SK-N-SH (cell line): Measurements from ENCODE around the gene THADA. TPM values are rescaled to one million over a fixed set of nuclear protein-coding genes. Genes with fewer than 3 reads are reported as not detected.

Experiments used
- CTCF ChIA-PET: fragments of 300-600, 350-600 bp; formaldehyde crosslinking; extraction: SDS; loops from one replicate; lab custom pipeline; 2021; lab: Yijun Ruan, JAX
- POLR2A ChIA-PET: fragments of 350-600 bp; sonication (Branson Sonifier 250); formaldehyde crosslinking; extraction: SDS; loops from one replicate; lab custom pipeline; 2020; ENCODE audit warnings: antibody characterized with exemption, inconsistent platforms; lab: Yijun Ruan, JAX
- DNase-seq: peaks from one replicate; pipeline ENCODE4 v3.0.0; 2012
- H2AFZ ChIP-seq: fragments of 200-600 bp; sonication (generic); 2 replicates; pipeline ENCODE4 v1.8.1; 2016; ENCODE audit warnings: antibody characterized with exemption, mild to moderate bottlenecking, low read depth
- H3F3A ChIP-seq: fragments of 200-600 bp; sonication (generic); replicated peaks from 2 replicates; pipeline ENCODE3; 2016; ENCODE audit warnings: antibody characterized with exemption, mild to moderate bottlenecking; ENCODE audit not compliant: insufficient read depth
- H3K27ac ChIP-seq, 2 experiments: fragments of 200-500 bp in 1 of 2; fragments of 200-600 bp in 1 of 2; sonication (Bioruptor generic) in 1 of 2; sonication (generic), shearing (Covaris generic) in 1 of 2; 2 replicates each; pipeline versions ENCODE4 v1.5.1 to v1.6.1; 2014 to 2016; ENCODE audit warnings: low read depth in 2 of 2, inconsistent platforms in 1 of 2, low read length in 1 of 2, mild to moderate bottlenecking in 1 of 2, mixed read lengths in 1 of 2
- H3K27me3 ChIP-seq: fragments of 200-600 bp; sonication (generic), shearing (Covaris generic); 2 replicates; pipeline ENCODE4 v1.6.1; 2016; ENCODE audit warnings: mixed run types; ENCODE audit not compliant: insufficient read depth
- H3K36me3 ChIP-seq, 2 experiments: fragments of 200-500 bp in 1 of 2; fragments of 200-600 bp in 1 of 2; sonication (Bioruptor generic) in 1 of 2; sonication (generic) in 1 of 2; replicated peaks in 1 of 2; 2 replicates each; pipeline versions ENCODE3 to v1.5.1; 2014 to 2016; ENCODE audit warnings: low read length in 1 of 2, mild to moderate bottlenecking in 1 of 2; ENCODE audit not compliant: insufficient read depth in 2 of 2, control insufficient read depth in 1 of 2
- H3K4me1 ChIP-seq, 2 experiments: fragments of 200-500 bp in 1 of 2; fragments of 200-600 bp in 1 of 2; sonication (Bioruptor generic) in 1 of 2; sonication (generic), shearing (Covaris generic) in 1 of 2; 2 replicates each; pipeline versions ENCODE4 v1.5.1 to v1.6.1; 2014 to 2016; ENCODE audit warnings: low read depth in 1 of 2, low read length in 1 of 2, mixed run types in 1 of 2; ENCODE audit not compliant: insufficient read depth in 2 of 2, control insufficient read depth in 1 of 2
- H3K4me2 ChIP-seq: fragments of 200-600 bp; sonication (generic), shearing (Covaris generic); 2 replicates; pipeline ENCODE4 v1.6.1; 2017; ENCODE audit warnings: mixed run types
- H3K4me3 ChIP-seq, 2 experiments: fragments of 200-500 bp in 1 of 2; fragments of 200-600 bp in 1 of 2; sonication (Bioruptor generic) in 1 of 2; sonication (generic), shearing (Covaris generic) in 1 of 2; 2 replicates each; pipeline versions ENCODE4 v1.5.1 to v1.8.1; 2014 to 2016; ENCODE audit warnings: low read depth in 2 of 2, inconsistent platforms in 1 of 2, low read length in 1 of 2, mild to moderate bottlenecking in 1 of 2, mixed read lengths in 1 of 2, moderate library complexity in 1 of 2
- H3K79me2 ChIP-seq: fragments of 200-600 bp; sonication (generic); 2 replicates; pipeline ENCODE4 v1.8.1; 2017; ENCODE audit warnings: mild to moderate bottlenecking; ENCODE audit not compliant: insufficient read depth
- H3K9ac ChIP-seq: fragments of 200-600 bp; sonication (generic); 2 replicates; pipeline ENCODE4 v1.6.1; 2017; ENCODE audit warnings: mixed run types
- H3K9me2 ChIP-seq: fragments of 200-600 bp; sonication (generic); 2 replicates; pipeline ENCODE4 v1.6.1; 2017; ENCODE audit warnings: mixed run types
- H3K9me3 ChIP-seq: fragments of 200-600 bp; sonication (generic); 2 replicates; pipeline ENCODE4 v1.6.1; 2017; ENCODE audit warnings: mixed run types, mild to moderate bottlenecking, moderate library complexity
- H4K20me1 ChIP-seq: fragments of 200-600 bp; sonication (generic); 2 replicates; pipeline ENCODE4 v1.6.1; 2017; ENCODE audit warnings: mild to moderate bottlenecking, mixed run types; ENCODE audit not compliant: insufficient read depth
- CHD2 ChIP-seq: fragments of 150-350 bp; IDR thresholded peaks from 2 replicates; pipeline ENCODE4 v1.6.1; 2018; ENCODE audit warnings: low read length; ENCODE audit not compliant: partially characterized antibody
- CTCF ChIP-seq: fragments of 200-600 bp; sonication (generic); IDR thresholded peaks from 2 replicates; pipeline ENCODE4 v1.6.1; 2017; ENCODE audit warnings: antibody characterized with exemption, mild to moderate bottlenecking, moderate library complexity
- EP300 ChIP-seq, 2 experiments: IDR thresholded peaks; 2 replicates each; pipeline versions ENCODE4 v1.4.0 to v1.6.1; 2012; ENCODE audit warnings: borderline replicate concordance in 1 of 2, low read depth in 1 of 2, low read length in 1 of 2
- FOSL2 ChIP-seq: IDR thresholded peaks from 2 replicates; pipeline ENCODE4 v1.4.0; 2012; ENCODE audit warnings: low read depth, mild to moderate bottlenecking, moderate library complexity, borderline replicate concordance
- FOXJ3 ChIP-seq: sonication (generic); formaldehyde crosslinking; IDR thresholded peaks from 2 replicates; pipeline ENCODE4 v1.5.1; 2020; ENCODE audit warnings: mild to moderate bottlenecking, missing genetic modification reagents
- FOXM1 ChIP-seq: IDR thresholded peaks from 2 replicates; pipeline ENCODE4 v1.4.0; 2012; ENCODE audit warnings: low read depth, mild to moderate bottlenecking
- JUND ChIP-seq: IDR thresholded peaks from 2 replicates; pipeline ENCODE4 v1.4.0; 2012
- MAX ChIP-seq: IDR thresholded peaks from 2 replicates; pipeline ENCODE4 v1.4.0; 2012; ENCODE audit warnings: low read depth
- MXI1 ChIP-seq: IDR thresholded peaks from 2 replicates; pipeline ENCODE4 v1.6.1; 2012; ENCODE audit warnings: mild to moderate bottlenecking, low read depth, low read length, improper control_type of control experiment
- NFIC ChIP-seq: IDR thresholded peaks from 2 replicates; pipeline ENCODE4 v1.4.0; 2012; ENCODE audit warnings: borderline replicate concordance
- PBX3 ChIP-seq: IDR thresholded peaks from 2 replicates; pipeline ENCODE4; 2012
- POLR2AphosphoS5 ChIP-seq: IDR thresholded peaks from 2 replicates; pipeline ENCODE4 v1.6.1; 2012; ENCODE audit warnings: low read depth, low read length
- RCOR1 ChIP-seq: fragments of 150-350 bp; IDR thresholded peaks from 2 replicates; pipeline ENCODE4 v1.6.1; 2017; ENCODE audit warnings: antibody characterized with exemption, low read length
- RFX5 ChIP-seq: IDR thresholded peaks from 2 replicates; pipeline ENCODE4 v1.6.1; 2012; ENCODE audit warnings: mild to moderate bottlenecking, improper control_type of control experiment, low read length
- RXRA ChIP-seq: IDR thresholded peaks from 2 replicates; pipeline ENCODE4 v1.4.0; 2012; ENCODE audit warnings: low read depth, mild to moderate bottlenecking, borderline replicate concordance
- TEAD4 ChIP-seq: IDR thresholded peaks from 2 replicates; pipeline ENCODE4 v1.4.0; 2012; ENCODE audit warnings: mild to moderate bottlenecking, borderline replicate concordance; ENCODE audit not compliant: insufficient read depth
- USF1 ChIP-seq: IDR thresholded peaks from 2 replicates; pipeline ENCODE4 v1.4.0; 2012; ENCODE audit warnings: low read depth, borderline replicate concordance
- USF2 ChIP-seq: fragments of 150-350 bp; IDR thresholded peaks from 2 replicates; pipeline ENCODE4 v1.6.1; 2017; ENCODE audit warnings: antibody characterized with exemption, low read length, low read depth, borderline replicate concordance
- WGBS: methylation state at CpG from one replicate; pipeline ENCODE4 v1.1.6; 2017; ENCODE audit warnings: low lambda C conversion rate; 5-methylcytosine and 5-hydroxymethylcytosine counted together
- polyA plus RNA-seq, 3 experiments: library from polyadenylated mRNA; depleted of rRNA; stranded (reverse); fragments of >200 nt; gene quantifications; 2 replicates each; pipeline ENCODE4 v1.2.3, GENCODE V29; 2012

THADA gene
- polyA plus RNA-seq, 1 of the 3 experiments (the other 2 are of a cell fraction), result 25.6 TPM

- H3K4me3 ChIP-seq, result no peak overlapping the region
- H3F3A ChIP-seq, result no peaks in the 10 kb centered on the region
- no peaks in the 10 kb centered on the region for H3K27me3 ChIP-seq
- H3K36me3 ChIP-seq, result peaks cover 6 to 23% of the 10 kb centered on the region in 2 experiments
- POLR2A ChIA-PET, result interaction anchor here (1.2 kb wide), 1 partner anchor 254 kb away, joined by 4 read pairs; no protein-coding TSS in a partner anchor
- peaks cover 0 to 15% of the 10 kb centered on the region in 2 experiments; a peak in 2 of 4 replicates for H3K4me1 ChIP-seq
- TF ChIP-seq MAX, result no peak
- no peak for TF ChIP-seq JUND
- TF ChIP-seq RCOR1, result no peak
- no peak for TF ChIP-seq FOXJ3 (CRISPR knock-in tag)
- TF ChIP-seq USF1, result no peak
- no peak for TF ChIP-seq RFX5
- TF ChIP-seq TEAD4, result no peak
- no peak for TF ChIP-seq FOSL2
- TF ChIP-seq PBX3, result no peak
- no peak for TF ChIP-seq FOXM1
- TF ChIP-seq CTCF, result no peak
- no peak for TF ChIP-seq MXI1
- TF ChIP-seq EP300 (IDR thresholded peaks at IDR 0.05; ENCODE audit: borderline replicate concordance in 1 of 2, low read depth in 1 of 2, low read length in 1 of 2), result no peak
- TF ChIP-seq NFIC, result no peak
- no peak for TF ChIP-seq CHD2
- no peak for TF ChIP-seq POLR2AphosphoS5
- no peak for TF ChIP-seq RXRA
- no peak for TF ChIP-seq USF2
- TF ChIP-seq, all 33 proteins: peak for 0
- Histone ChIP-seq H3K27ac (0 out of 4 replicates have a peak overlapping the region, but pooled peaks of 1 of the 2 experiments have one; percentile 19), H3K9ac (no peak overlapping the region), H3K9me3 (no peaks in the 10 kb centered on the region), H4K20me1 (no peaks in the 10 kb centered on the region), H2AFZ (no peak overlapping the region), H3K4me2 (no peak overlapping the region), H3K79me2 (no peaks in the 10 kb centered on the region), H3K9me2 (no peaks in the 10 kb centered on the region)
- no peak for DNase-seq
- 99% methylated on average over 4 of the region's 4 CpGs for WGBS
- CTCF ChIA-PET, result interaction anchor here (0.6 to 4.9 kb wide), 9 partner anchors 60 to 536 kb away, joined by 3 to 27 read pairs (median 3); no protein-coding TSS in a partner anchor
Observed at GRCh38 chr2:43481927-43482542, 113.8 kb downstream of the THADA start.
